Smooth muscle cell (in vitro differentiated cells): ENCODE results near the gene PBX3. TPM values are rescaled to one million over a fixed set of nuclear protein-coding genes. Genes with fewer than 3 reads are reported as not detected.

Experiments
- DNase-seq: peaks from one replicate; lab custom pipeline; 2025; ENCODE audit not compliant: unreplicated experiment; lab: John Stamatoyannopoulos, UW
- H2AFZ ChIP-seq: fragments of 200-600 bp; sonication (generic); 2 replicates; pipeline ENCODE4 v1.6.0; 2016; ENCODE audit warnings: antibody characterized with exemption, low read depth, mild to moderate bottlenecking
- H3F3A ChIP-seq: fragments of 200-600 bp; sonication (generic); 2 replicates; pipeline ENCODE4 v1.6.0; 2017; ENCODE audit warnings: antibody characterized with exemption, low read depth
- H3K27ac ChIP-seq: fragments of 200-600 bp; sonication (generic); 2 replicates; pipeline ENCODE4 v1.5.1; 2016; ENCODE audit warnings: low read depth, mild to moderate bottlenecking
- H3K27me3 ChIP-seq: fragments of 200-600 bp; sonication (generic); 2 replicates; pipeline ENCODE4 v1.6.1; 2016; ENCODE audit warnings: low read depth, mild to moderate bottlenecking
- H3K36me3 ChIP-seq: fragments of 200-600 bp; sonication (generic); 2 replicates; pipeline ENCODE4 v1.5.1; 2016; ENCODE audit warnings: low read depth
- H3K4me1 ChIP-seq: fragments of 200-600 bp; sonication (generic); 2 replicates; pipeline ENCODE4 v1.5.1; 2016; ENCODE audit warnings: low read depth
- H3K4me2 ChIP-seq: fragments of 200-600 bp; sonication (generic); 2 replicates; pipeline ENCODE4 v1.6.0; 2016; ENCODE audit warnings: mild to moderate bottlenecking
- H3K4me3 ChIP-seq: fragments of 200-600 bp; sonication (generic); 2 replicates; pipeline ENCODE4 v1.5.1; 2016; ENCODE audit warnings: mild to moderate bottlenecking
- H3K79me2 ChIP-seq: fragments of 200-600 bp; sonication (generic); 2 replicates; pipeline ENCODE4 v1.6.0; 2016; ENCODE audit warnings: low read depth, mild to moderate bottlenecking
- H3K9ac ChIP-seq: fragments of 200-600 bp; sonication (generic); 2 replicates; pipeline ENCODE4 v1.6.0; 2016; ENCODE audit warnings: low read depth
- H3K9me3 ChIP-seq: fragments of 200-600 bp; sonication (generic); replicated peaks from 2 replicates; pipeline ENCODE4 v1.5.1; 2016; ENCODE audit warnings: low read depth
- H4K20me1 ChIP-seq: fragments of 200-600 bp; sonication (generic); 2 replicates; pipeline ENCODE4 v1.6.0; 2016; ENCODE audit warnings: low read depth
- CTCF ChIP-seq: fragments of 200-600 bp; sonication (generic); IDR thresholded peaks from 2 replicates; pipeline ENCODE4 v1.5.1; 2017; ENCODE audit warnings: borderline replicate concordance, mild to moderate bottlenecking, antibody characterized with exemption; ENCODE audit not compliant: insufficient read depth, poor library complexity, severe bottlenecking
- WGBS: methylation state at CpG from one replicate; pipeline ENCODE4 v1.1.7; 2016; ENCODE audit warnings: low lambda C conversion rate; 5-methylcytosine and 5-hydroxymethylcytosine counted together
- polyA plus RNA-seq: library from polyadenylated mRNA; unstranded; fragments of >200 nt; fragmentation: Nextera tagmentation; extraction: Ambion mirVana; gene quantifications from 2 replicates; pipeline ENCODE4 v1.2.1, GENCODE V29; 2016
- total RNA-seq: library from RNA; depleted of rRNA; stranded (reverse); fragments of >200 nt; gene quantifications from 2 replicates; pipeline ENCODE4 v1.2.3, GENCODE V29; 2014

Gene PBX3
- total and polyA plus RNA-seq, 2 experiments from 2014 or later: 15.3 to 34.6 TPM

- Histone ChIP-seq H3K9ac (no peak overlapping the region), H3K4me1 (peaks cover 6% of the 10 kb centered on the region), H3K4me2 (no peak overlapping the region), H3K9me3 (no peaks in the 10 kb centered on the region), H3K36me3 (no peaks in the 10 kb centered on the region), H3K27me3 (peaks cover 19% of the 10 kb centered on the region), H3K4me3 (no peak overlapping the region), H3F3A (no peaks in the 10 kb centered on the region), H2AFZ (no peak overlapping the region), H3K79me2 (no peaks in the 10 kb centered on the region), H4K20me1 (no peaks in the 10 kb centered on the region), H3K27ac (no peak overlapping the region)
- no peak for DNase-seq
- no peak for TF ChIP-seq CTCF
- 98% methylated on average over 6 of the region's 6 CpGs for whole genome bisulfite sequencing
Measured at GRCh38 chr9:126000256-126000655, 253.1 kb downstream of the PBX3 start.

- Histone ChIP-seq H4K20me1 (no peaks in the 10 kb centered on the region), H3K36me3 (no peaks in the 10 kb centered on the region), H3K4me3 (no peak overlapping the region), H3K27me3 (peaks cover 17% of the 10 kb centered on the region), H3F3A (no peaks in the 10 kb centered on the region), H2AFZ (no peak overlapping the region), H3K4me1 (peaks cover 6% of the 10 kb centered on the region), H3K27ac (no peak overlapping the region), H3K9me3 (no peaks in the 10 kb centered on the region), H3K4me2 (no peak overlapping the region), H3K9ac (no peak overlapping the region), H3K79me2 (no peaks in the 10 kb centered on the region)
- TF ChIP-seq CTCF: no peak
- WGBS: 87% methylated on average over 23 of the region's 23 CpGs
- no peak for DNase-seq
Measured at GRCh38 chr9:126000731-126001580, 253.8 kb downstream of the PBX3 start.

- peaks cover 6% of the 10 kb centered on the region for H3K4me1 ChIP-seq
- TF ChIP-seq CTCF: no peak
- no peak overlapping the region for H3K27ac ChIP-seq
- H3K9me3 ChIP-seq: no peaks in the 10 kb centered on the region
- H2AFZ ChIP-seq: no peak overlapping the region
- H3K9ac ChIP-seq: no peak overlapping the region
- H3K27me3 ChIP-seq: peaks cover 12% of the 10 kb centered on the region
- H4K20me1 ChIP-seq: no peaks in the 10 kb centered on the region
- WGBS: 89% methylated on average over 24 of the region's 24 CpGs
- H3F3A ChIP-seq: no peaks in the 10 kb centered on the region
- H3K36me3 ChIP-seq: no peaks in the 10 kb centered on the region
- no peak overlapping the region for H3K4me2 ChIP-seq
- DNase-seq: no peak
- H3K4me3 ChIP-seq: no peak overlapping the region
- no peaks in the 10 kb centered on the region for H3K79me2 ChIP-seq
Measured at GRCh38 chr9:126001581-126002225, 254.5 kb downstream of the PBX3 start.
